ENCODE measurements around the gene LILRB1.

The LILRB1 gene

DNA sequence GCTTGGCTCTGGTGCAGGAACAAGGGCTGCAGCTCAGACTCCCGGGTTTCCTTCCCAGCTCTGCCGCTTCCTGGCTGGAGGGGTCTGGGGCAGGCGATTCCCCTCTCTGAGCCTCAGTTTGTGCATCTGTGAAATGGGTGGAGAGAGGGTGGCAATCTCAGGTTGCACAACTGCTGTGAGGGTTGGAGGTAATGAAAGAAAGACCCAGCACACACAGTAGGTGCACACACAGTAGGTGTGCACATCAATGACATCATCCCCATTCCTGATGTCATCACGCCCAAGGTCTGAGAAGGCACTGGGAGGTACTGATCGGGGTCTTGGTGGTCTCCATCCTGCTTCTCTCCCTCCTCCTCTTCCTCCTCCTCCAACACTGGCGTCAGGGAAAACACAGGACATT lies 35.2 kb downstream of the LILRB1 start:
- DNase-seq (ENCODE audit: low spot score): no peak
- TF ChIP-seq, protein P1, sequence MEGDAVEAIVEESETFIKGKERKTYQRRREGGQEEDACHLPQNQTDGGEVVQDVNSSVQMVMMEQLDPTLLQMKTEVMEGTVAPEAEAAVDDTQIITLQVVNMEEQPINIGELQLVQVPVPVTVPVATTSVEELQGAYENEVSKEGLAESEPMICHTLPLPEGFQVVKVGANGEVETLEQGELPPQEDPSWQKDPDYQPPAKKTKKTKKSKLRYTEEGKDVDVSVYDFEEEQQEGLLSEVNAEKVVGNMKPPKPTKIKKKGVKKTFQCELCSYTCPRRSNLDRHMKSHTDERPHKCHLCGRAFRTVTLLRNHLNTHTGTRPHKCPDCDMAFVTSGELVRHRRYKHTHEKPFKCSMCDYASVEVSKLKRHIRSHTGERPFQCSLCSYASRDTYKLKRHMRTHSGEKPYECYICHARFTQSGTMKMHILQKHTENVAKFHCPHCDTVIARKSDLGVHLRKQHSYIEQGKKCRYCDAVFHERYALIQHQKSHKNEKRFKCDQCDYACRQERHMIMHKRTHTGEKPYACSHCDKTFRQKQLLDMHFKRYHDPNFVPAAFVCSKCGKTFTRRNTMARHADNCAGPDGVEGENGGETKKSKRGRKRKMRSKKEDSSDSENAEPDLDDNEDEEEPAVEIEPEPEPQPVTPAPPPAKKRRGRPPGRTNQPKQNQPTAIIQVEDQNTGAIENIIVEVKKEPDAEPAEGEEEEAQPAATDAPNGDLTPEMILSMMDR (IDR thresholded peaks at IDR 0.05; ENCODE audit: extremely low read depth, missing control alignments): no peak

DNA sequence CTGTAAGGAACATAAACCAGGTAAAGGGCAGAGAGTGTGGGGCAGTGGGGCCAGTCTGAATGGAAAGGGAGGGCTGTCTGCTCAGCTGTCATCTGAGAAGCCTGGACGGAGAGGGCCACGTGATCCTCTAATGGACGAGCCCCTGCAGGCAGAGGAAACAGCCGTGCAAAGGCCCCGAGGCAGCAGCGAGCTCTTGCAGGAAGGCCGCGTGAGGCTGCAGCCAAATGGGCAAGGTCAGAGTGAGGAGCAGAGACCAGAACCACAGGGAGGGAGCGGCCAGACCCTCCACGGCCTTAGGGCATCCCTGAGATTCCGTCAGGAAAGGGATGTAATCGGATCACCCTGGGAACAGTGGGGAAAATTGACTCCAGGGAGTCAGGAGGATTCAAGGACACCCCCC lies 36.9 kb downstream of the LILRB1 start:
- DNase-seq (ENCODE audit: low spot score): no peak
- TF ChIP-seq, protein P1 (IDR thresholded peaks at IDR 0.05; ENCODE audit: extremely low read depth, missing control alignments): no peak

DNA sequence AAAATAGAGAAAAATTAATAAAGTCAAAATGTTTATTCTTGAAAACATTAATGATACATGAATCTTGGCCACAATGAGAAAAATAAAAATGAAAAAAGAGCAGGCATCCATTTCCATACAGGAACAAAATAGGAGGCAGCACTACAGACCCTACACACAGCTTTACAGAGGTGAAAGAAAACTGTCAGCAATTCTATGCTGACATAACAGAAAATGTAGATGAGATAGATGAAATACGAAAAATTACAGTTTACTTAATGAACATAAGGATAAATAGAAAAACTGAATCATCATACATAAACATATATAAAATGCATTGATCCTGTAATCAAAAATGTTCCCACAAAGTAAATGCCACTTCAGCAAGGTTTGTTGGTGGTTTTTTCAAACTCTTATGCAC lies 38.1 kb downstream of the LILRB1 start:
- TF ChIP-seq, protein P1 (IDR thresholded peaks at IDR 0.05; ENCODE audit: extremely low read depth, missing control alignments): no peak
- no peak for DNase-seq (ENCODE audit: low spot score)

DNA sequence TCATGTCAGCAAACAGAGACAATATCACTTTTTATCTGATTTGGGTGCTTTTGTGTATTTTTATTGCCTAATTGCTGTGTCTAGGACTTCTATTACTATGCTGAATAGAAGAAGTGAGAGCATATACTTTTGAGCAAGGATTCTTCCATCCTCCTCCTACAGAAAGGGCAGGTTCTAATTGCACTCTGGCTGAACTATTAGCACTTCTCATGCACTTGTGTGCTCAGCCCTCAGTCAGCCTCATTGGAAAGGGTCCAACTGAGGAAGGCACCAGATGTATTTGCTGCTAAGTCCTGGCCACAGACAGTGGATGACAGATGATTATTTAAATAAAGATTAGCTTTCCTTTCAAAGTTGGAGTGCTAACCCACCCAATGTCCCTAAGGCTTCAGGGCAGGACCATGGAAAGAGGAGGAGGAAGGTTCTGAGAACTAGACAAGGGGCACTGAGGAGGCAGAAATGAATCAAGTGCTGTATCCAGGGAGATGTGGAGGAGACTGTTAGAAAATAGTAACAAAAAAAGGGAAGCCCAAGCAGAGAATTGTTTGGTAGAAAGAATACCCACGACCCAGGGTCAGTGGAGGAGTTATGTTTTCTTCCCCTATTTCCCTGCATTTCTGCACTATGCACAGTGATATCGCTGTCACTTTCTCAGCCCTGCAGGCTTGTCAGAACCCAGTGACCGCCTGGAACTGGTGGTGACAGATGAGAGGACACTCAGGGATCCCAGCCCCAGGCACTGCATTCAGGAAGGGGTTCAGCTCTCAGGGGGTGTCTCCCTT lies 40.5 kb downstream of the LILRB1 start:
- TF ChIP-seq, protein P1 (IDR thresholded peaks at IDR 0.05; ENCODE audit: extremely low read depth, missing control alignments): no peak

DNA sequence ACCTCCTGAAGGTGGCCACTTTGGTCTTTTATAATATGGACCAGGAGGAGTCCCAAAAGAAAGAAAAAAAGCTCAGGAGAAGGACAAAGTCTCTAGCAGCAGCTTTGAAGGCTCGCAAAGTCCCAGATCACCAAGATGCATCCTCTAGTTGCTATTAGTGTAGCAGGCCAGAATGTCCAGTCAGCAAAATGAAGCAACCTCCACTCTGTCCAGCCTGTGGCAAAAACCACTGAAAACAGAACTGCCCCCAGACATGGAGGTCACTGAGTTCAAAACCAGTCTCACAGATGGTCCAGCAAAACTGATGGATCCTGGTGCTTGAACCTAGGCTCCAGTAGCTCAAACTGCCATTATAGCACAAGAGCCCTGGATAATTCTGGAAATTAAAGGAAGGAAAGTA lies 42.9 kb downstream of the LILRB1 start:
- DNase-seq (ENCODE audit: low spot score): no peak
- TF ChIP-seq, protein P1 (IDR thresholded peaks at IDR 0.05; ENCODE audit: extremely low read depth, missing control alignments): no peak

More for the DNA sequence above, 40.5 kb downstream of the LILRB1 start:
- DNase-seq (ENCODE audit: low spot score): no peak

DNA sequence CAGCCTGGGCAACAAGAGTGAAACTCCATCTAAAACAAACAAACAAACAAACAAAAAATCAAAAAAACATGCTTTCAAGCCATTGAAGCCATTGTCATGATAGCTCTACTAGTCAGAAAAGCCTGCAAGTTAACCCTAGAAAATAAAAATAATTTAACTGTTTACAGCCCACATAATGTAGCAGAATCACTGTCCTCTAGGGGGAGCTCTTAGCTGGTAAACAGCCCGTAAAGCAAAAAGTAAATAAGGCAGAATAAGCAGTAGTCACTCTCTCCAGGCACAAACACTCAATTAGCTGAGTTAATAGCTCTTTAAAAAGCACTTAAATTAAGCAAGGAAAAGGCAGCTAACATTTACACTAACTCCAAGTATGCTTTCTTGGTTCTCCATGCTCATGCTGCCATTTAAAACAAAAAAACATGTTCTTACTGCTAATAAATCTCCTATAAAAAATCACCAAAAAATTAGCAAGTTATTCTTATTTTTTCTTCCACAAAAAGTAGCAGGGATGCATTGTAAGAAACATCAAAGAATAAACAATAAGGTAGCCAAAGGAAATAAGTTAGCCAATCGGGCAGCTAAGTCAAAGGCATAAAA lies 43.8 kb downstream of the LILRB1 start:
- peak; percentile 38 for DNase-seq (ENCODE audit: low spot score)

More for the DNA sequence above, 43.8 kb downstream of the LILRB1 start:
- TF ChIP-seq, protein P1 (IDR thresholded peaks at IDR 0.05; ENCODE audit: extremely low read depth, missing control alignments): peak; percentile 64
